HG03354 (cell line): ENCODE measurements around the gene NRL.
A peak's percentile ranks its signal among the peaks of the same experiment; 100 is the strongest.
"Not testable (repeated sequence)": the region's sequence is repeated elsewhere in the genome, so short reads cannot be mapped to it uniquely, and the experiment has no call there.

ENCODE experiments used
- ATAC-seq: cut with Tn5 transposase; IDR thresholded peaks from one replicate; pipeline ENCODE4 v1.9.1; 2021; ENCODE audit warnings: mild to moderate bottlenecking; ENCODE audit not compliant: unreplicated experiment, poor library complexity, severe bottlenecking

The NRL gene

DNA sequence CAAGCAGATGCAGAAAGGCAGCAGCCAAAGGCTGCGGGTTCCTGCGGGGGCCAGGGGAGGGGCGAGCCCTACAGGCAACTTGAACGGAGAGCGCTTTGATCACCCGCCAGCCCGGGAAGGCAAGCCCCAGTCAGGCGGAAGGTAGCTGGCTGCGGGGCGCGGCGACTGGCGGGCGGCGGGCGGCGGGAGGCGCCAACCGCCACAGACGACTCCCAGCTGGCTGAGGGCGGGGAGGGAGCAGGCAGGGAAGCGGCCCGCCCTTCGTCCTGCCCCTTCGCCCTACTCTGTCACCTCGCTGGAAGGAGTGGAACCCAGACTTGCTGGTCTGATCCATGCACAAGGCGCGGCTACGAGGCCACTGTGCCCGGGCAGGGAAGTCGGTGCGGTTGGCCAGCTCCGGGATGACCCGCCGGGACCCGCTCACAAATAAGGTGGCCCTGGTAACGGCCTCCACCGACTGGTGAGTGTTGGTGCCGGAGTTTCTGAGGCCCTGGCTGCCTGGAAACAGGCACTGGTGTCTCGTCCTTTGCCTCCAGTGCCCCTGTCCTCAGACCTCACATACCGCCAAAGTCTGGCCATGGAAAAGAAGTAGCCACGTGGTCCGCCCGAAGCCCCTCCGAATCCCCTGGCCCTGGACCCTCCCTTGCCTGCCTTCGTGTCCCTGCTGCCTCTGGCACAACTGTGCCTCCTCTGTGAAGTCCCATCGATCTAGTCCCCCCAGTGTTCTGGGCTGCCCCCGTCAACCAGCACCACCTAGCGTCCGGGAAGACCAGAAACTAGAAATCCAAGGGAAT lies 78.4 kb downstream of the NRL start:
- peak; percentile 70 for ATAC-seq

- not testable (repeated sequence) for ATAC-seq
Observed at GRCh38 chr14:24035769-24036168, 79.0 kb downstream of the NRL start.

GRCh38 chr14:24032727-24033418 lies 81.9 kb downstream of the NRL start:
- no peak for ATAC-seq

- not testable (repeated sequence) for ATAC-seq
Observed at GRCh38 chr14:24031331-24031730, 83.4 kb downstream of the NRL start.

DNA sequence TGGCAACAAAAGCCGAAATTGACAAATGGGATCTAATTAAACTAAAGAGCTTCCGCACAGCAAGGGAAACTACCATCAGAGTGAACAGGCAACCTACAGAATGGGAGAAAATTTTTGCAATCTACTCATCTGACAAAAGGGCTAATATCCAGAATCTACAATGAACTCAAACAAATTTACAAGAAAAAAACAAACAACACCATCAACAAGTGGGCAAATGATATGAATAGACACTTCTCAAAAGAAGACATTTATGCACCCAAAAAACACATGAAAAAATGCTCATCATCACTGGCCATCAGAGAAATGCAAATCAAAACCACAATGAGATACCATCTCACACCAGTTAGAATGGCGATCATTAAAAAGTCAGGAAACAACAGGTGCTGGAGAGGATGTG lies 85.1 kb downstream of the NRL start:
- ATAC-seq, result not testable (repeated sequence)
